ENCODE results near the gene DYNC1LI2.

- TF ChIP-seq, protein P1, sequence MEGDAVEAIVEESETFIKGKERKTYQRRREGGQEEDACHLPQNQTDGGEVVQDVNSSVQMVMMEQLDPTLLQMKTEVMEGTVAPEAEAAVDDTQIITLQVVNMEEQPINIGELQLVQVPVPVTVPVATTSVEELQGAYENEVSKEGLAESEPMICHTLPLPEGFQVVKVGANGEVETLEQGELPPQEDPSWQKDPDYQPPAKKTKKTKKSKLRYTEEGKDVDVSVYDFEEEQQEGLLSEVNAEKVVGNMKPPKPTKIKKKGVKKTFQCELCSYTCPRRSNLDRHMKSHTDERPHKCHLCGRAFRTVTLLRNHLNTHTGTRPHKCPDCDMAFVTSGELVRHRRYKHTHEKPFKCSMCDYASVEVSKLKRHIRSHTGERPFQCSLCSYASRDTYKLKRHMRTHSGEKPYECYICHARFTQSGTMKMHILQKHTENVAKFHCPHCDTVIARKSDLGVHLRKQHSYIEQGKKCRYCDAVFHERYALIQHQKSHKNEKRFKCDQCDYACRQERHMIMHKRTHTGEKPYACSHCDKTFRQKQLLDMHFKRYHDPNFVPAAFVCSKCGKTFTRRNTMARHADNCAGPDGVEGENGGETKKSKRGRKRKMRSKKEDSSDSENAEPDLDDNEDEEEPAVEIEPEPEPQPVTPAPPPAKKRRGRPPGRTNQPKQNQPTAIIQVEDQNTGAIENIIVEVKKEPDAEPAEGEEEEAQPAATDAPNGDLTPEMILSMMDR (IDR thresholded peaks at IDR 0.05) = no peak
- no peak for TF ChIP-seq POLR2AphosphoS5 (IDR thresholded peaks at IDR 0.05)
- no peak for TF ChIP-seq POLR2A (IDR thresholded peaks at IDR 0.05)
Measured at GRCh38 chr16:66746682-66747081, 4.7 kb downstream of the DYNC1LI2 start.

Measured in suprapubic skin (tissue), 4 donors.